Mesenchymal stem cell (in vitro differentiated cells and primary cell): ENCODE measurements around the gene AMT. TPM values are rescaled to one million over a fixed set of nuclear protein-coding genes. Genes with fewer than 3 reads are reported as not detected.
A peak's percentile ranks its signal among the peaks of the same experiment; 100 is the strongest.

ENCODE experiments used
- DNase-seq: peaks from one replicate; pipeline ENCODE4 v3.0.0-alpha.2; 2013
- H2AFZ ChIP-seq: one replicate; pipeline ENCODE4 v1.6.1; 2013; ENCODE audit warnings: low read depth, mild to moderate bottlenecking, control low read depth, inconsistent platforms, low read length, moderate library complexity
- H2AK5ac ChIP-seq: 2 replicates; pipeline ENCODE4 v1.6.1; 2013; ENCODE audit warnings: low read length, moderate library complexity, mild to moderate bottlenecking, inconsistent platforms; ENCODE audit not compliant: severe bottlenecking
- H2BK120ac ChIP-seq: one replicate; pipeline ENCODE4 v1.6.1; 2013; ENCODE audit warnings: low read depth, mild to moderate bottlenecking, inconsistent platforms, low read length, moderate library complexity
- H2BK12ac ChIP-seq, 2 experiments: one replicate each; pipeline ENCODE4 v1.6.1; 2013; ENCODE audit warnings: inconsistent platforms in 2 of 2, low read length in 2 of 2, mild to moderate bottlenecking in 2 of 2, moderate library complexity in 2 of 2, control low read depth in 1 of 2
- H2BK15ac ChIP-seq: one replicate; pipeline ENCODE4 v1.6.1; 2013; ENCODE audit warnings: mild to moderate bottlenecking, low read depth, inconsistent platforms; ENCODE audit not compliant: poor library complexity, severe bottlenecking
- H2BK5ac ChIP-seq: 2 replicates; pipeline ENCODE4 v1.6.1; 2013; ENCODE audit warnings: low read depth, mild to moderate bottlenecking, low read length, control low read depth, inconsistent platforms; ENCODE audit not compliant: poor library complexity, severe bottlenecking
- H3K14ac ChIP-seq, 2 experiments: one replicate each; pipeline ENCODE4 v1.6.1; 2013; ENCODE audit warnings: inconsistent platforms in 2 of 2, low read length in 2 of 2, control low read depth in 1 of 2, mild to moderate bottlenecking in 1 of 2, moderate library complexity in 1 of 2
- H3K18ac ChIP-seq, 2 experiments: one replicate each; pipeline ENCODE4 v1.6.1; 2013; ENCODE audit warnings: inconsistent platforms in 2 of 2, low read length in 2 of 2, control low read depth in 1 of 2, low read depth in 1 of 2, mild to moderate bottlenecking in 1 of 2
- H3K23ac ChIP-seq, 2 experiments: one replicate each; pipeline ENCODE4 v1.6.1; 2013; ENCODE audit warnings: inconsistent platforms in 2 of 2, low read length in 2 of 2, mild to moderate bottlenecking in 2 of 2, moderate library complexity in 2 of 2, control low read depth in 1 of 2
- H3K27ac ChIP-seq: 2 replicates; pipeline ENCODE4 v1.5.1; 2013; ENCODE audit warnings: mild to moderate bottlenecking, moderate library complexity, low read length, control low read depth, inconsistent platforms; ENCODE audit not compliant: poor library complexity, severe bottlenecking
- H3K27me3 ChIP-seq, 2 experiments: 2 replicates each; pipeline versions ENCODE4 v1.6.1 to v1.7.0; 2013; ENCODE audit warnings: low read length in 2 of 2, mild to moderate bottlenecking in 2 of 2, moderate library complexity in 2 of 2, control low read depth in 1 of 2, inconsistent platforms in 1 of 2; ENCODE audit not compliant: control insufficient read depth in 1 of 2, insufficient read depth in 1 of 2
- H3K36me3 ChIP-seq, 2 experiments: 2 replicates each; pipeline versions ENCODE4 v1.6.1 to v1.7.0; 2013; ENCODE audit warnings: low read length in 2 of 2, control low read depth in 1 of 2, inconsistent platforms in 1 of 2, low read depth in 1 of 2, mild to moderate bottlenecking in 1 of 2; ENCODE audit not compliant: insufficient read depth in 2 of 2, control insufficient read depth in 1 of 2
- H3K4ac ChIP-seq, 2 experiments: one replicate each; pipeline ENCODE4 v1.6.1; 2013; ENCODE audit warnings: inconsistent platforms in 2 of 2, low read length in 2 of 2, mild to moderate bottlenecking in 2 of 2, moderate library complexity in 2 of 2, control low read depth in 1 of 2, low read depth in 1 of 2
- H3K4me1 ChIP-seq: 2 replicates; pipeline ENCODE4 v1.6.1; 2013; ENCODE audit warnings: low read depth, low read length, control low read depth; ENCODE audit not compliant: control insufficient read depth, insufficient read depth
- H3K4me2 ChIP-seq: 2 replicates; pipeline ENCODE4 v1.6.1; 2013; ENCODE audit warnings: low read length, mild to moderate bottlenecking, inconsistent platforms; ENCODE audit not compliant: poor library complexity, severe bottlenecking
- H3K4me3 ChIP-seq, 2 experiments: 2 replicates each; pipeline versions ENCODE4 v1.5.1 to v1.7.0; 2013; ENCODE audit warnings: low read length in 2 of 2, mild to moderate bottlenecking in 2 of 2, control low read depth in 1 of 2, low read depth in 1 of 2; ENCODE audit not compliant: insufficient read depth in 1 of 2
- H3K79me1 ChIP-seq: replicated peaks from 2 replicates; pipeline ENCODE4 v1.6.1; 2013; ENCODE audit warnings: mild to moderate bottlenecking, control low read depth, low read length, inconsistent platforms; ENCODE audit not compliant: poor library complexity, severe bottlenecking
- H3K9ac ChIP-seq: 2 replicates; pipeline ENCODE4 v1.7.0; 2013; ENCODE audit warnings: mild to moderate bottlenecking, low read length, moderate library complexity
- H3K9me3 ChIP-seq: 2 replicates; pipeline ENCODE4 v1.7.0; 2013; ENCODE audit warnings: mild to moderate bottlenecking, low read length; ENCODE audit not compliant: control insufficient read depth
- H4K8ac ChIP-seq: one replicate; pipeline ENCODE4 v1.6.1; 2013; ENCODE audit warnings: inconsistent platforms, mild to moderate bottlenecking, low read length, moderate library complexity
- H4K91ac ChIP-seq: one replicate; pipeline ENCODE4 v1.6.1; 2013; ENCODE audit warnings: mild to moderate bottlenecking, low read length, inconsistent platforms
- WGBS: methylation state at CpG from one replicate; pipeline ENCODE4 v1.1.7; 2013; ENCODE audit warnings: mixed read lengths; 5-methylcytosine and 5-hydroxymethylcytosine counted together
- polyA plus RNA-seq, 2 experiments: library from polyadenylated mRNA; stranded (reverse); fragments of 200-250 nt; gene quantifications; one replicate each; pipeline ENCODE4 v1.2.3, GENCODE V29; 2013

Gene AMT
- polyA plus RNA-seq (2013, experiment 1 of 2), result 4.1 TPM
- polyA plus RNA-seq (2013, experiment 2 of 2), result 3.9 TPM

GRCh38 chr3:49422379-49423248, at the start of gene AMT:
Gene AMT, minus strand, starts transcription at chr3:49422473. Its CDS starts 23 bp downstream, at chr3:49422450.
- peak; percentile 72 for DNase-seq
- Histone ChIP-seq H2BK15ac (no peak within 1 kb of the TSS), H3K36me3 (peaks cover 44 to 51% of the 10 kb centered on the region in 2 experiments), H4K8ac (peak within 1 kb of the TSS; percentile 92), H3K4me1 (peaks cover 21% of the 10 kb centered on the region), H3K4me2 (peak within 1 kb of the TSS; percentile 78), H3K9me3 (no peaks in the 10 kb centered on the region), H2BK5ac (no peak within 1 kb of the TSS), H3K79me1 (peaks cover 10% of the 10 kb centered on the region), H3K23ac (peak within 1 kb of the TSS in 1 of 2 experiments; percentile 94), H3K4me3 (peak within 1 kb of the TSS in 1 of 2 experiments; percentile 23), H3K18ac (peak within 1 kb of the TSS; percentile 46 to 91), H2BK120ac (no peak within 1 kb of the TSS), H2AK5ac (peak within 1 kb of the TSS; percentile 23), H2BK12ac (peak within 1 kb of the TSS; percentile 7 to 75), H2AFZ (peak within 1 kb of the TSS; percentile 19), H4K91ac (peak within 1 kb of the TSS; percentile 5), H3K9ac (no peak within 1 kb of the TSS), H3K4ac (peak within 1 kb of the TSS; percentile 7 to 83), H3K27ac (peak within 1 kb of the TSS; percentile 13), H3K14ac (peak within 1 kb of the TSS in 1 of 2 experiments; percentile 92), H3K27me3 (no peaks in the 10 kb centered on the region)
- 29% methylated on average over 25 of the region's 25 CpGs for WGBS

- Histone ChIP-seq H3K9me3 (no peaks in the 10 kb centered on the region), H3K27ac (peak overlapping the region; percentile 64), H3K36me3 (peaks cover 0 to 3% of the 10 kb centered on the region in 2 experiments), H2BK12ac (peak overlapping the region in 1 of 2 experiments; percentile 14), H3K4ac (peak overlapping the region; percentile 75 to 84), H3K4me3 (peak overlapping the region; percentile 83 to 96), H2BK15ac (peak overlapping the region; percentile 63), H3K4me2 (peak overlapping the region; percentile 86), H2AK5ac (no peak overlapping the region), H3K27me3 (no peaks in the 10 kb centered on the region), H3K9ac (peak overlapping the region; percentile 90), H2BK5ac (peak overlapping the region; percentile 61), H3K4me1 (peaks cover 13% of the 10 kb centered on the region), H2BK120ac (no peak overlapping the region), H4K8ac (peak overlapping the region; percentile 87), H3K79me1 (peaks cover 2% of the 10 kb centered on the region), H3K14ac (peak overlapping the region in 1 of 2 experiments; percentile 93), H2AFZ (peak overlapping the region; percentile 92), H3K23ac (peak overlapping the region in 1 of 2 experiments; percentile 89), H4K91ac (peak overlapping the region; percentile 66), H3K18ac (peak overlapping the region; percentile 77 to 94)
- WGBS, result 6% methylated on average over 20 of the region's 23 CpGs
- peak; percentile 35 for DNase-seq
Observed at GRCh38 chr3:49470714-49471420, 48.6 kb upstream of the AMT start.

- Histone ChIP-seq H3K9me3 (no peaks in the 10 kb centered on the region), H3K79me1 (peaks cover 2% of the 10 kb centered on the region), H3K4me3 (peak within 1 kb of the TSS; percentile 83 to 96), H3K18ac (peak within 1 kb of the TSS; percentile 78 to 94), H3K23ac (peak within 1 kb of the TSS in 1 of 2 experiments; percentile 89), H3K27ac (peak within 1 kb of the TSS; percentile 92), H3K14ac (peak within 1 kb of the TSS in 1 of 2 experiments; percentile 96), H3K9ac (peak within 1 kb of the TSS; percentile 90), H3K4me2 (peak within 1 kb of the TSS; percentile 86), H2BK15ac (peak within 1 kb of the TSS; percentile 79), H2BK120ac (peak within 1 kb of the TSS; percentile 20), H2BK12ac (peak within 1 kb of the TSS; percentile 76 to 99), H4K8ac (peak within 1 kb of the TSS; percentile 87), H4K91ac (peak within 1 kb of the TSS; percentile 71), H2AFZ (peak within 1 kb of the TSS; percentile 92), H3K4ac (peak within 1 kb of the TSS; percentile 82 to 84), H3K4me1 (peaks cover 13% of the 10 kb centered on the region), H2BK5ac (peak within 1 kb of the TSS; percentile 61), H2AK5ac (peak within 1 kb of the TSS; percentile 9), H3K36me3 (peaks cover 0 to 3% of the 10 kb centered on the region in 2 experiments), H3K27me3 (no peaks in the 10 kb centered on the region)
- WGBS, result under 1% methylated on average over 84 of the region's 108 CpGs
- DNase-seq, result peak; percentile 95
Observed at GRCh38 chr3:49469936-49470713, 47.9 kb upstream of the AMT start, which contains the start of gene DAG1. Gene DAG1, plus strand, starts transcription at chr3:49470267. Its CDS starts 40,268 bp downstream, at chr3:49510535.
